Osteocyte (in vitro differentiated cells): ENCODE data around the gene SHC1. TPM values are rescaled to one million over a fixed set of nuclear protein-coding genes. Genes with fewer than 3 reads are reported as not detected.

Source experiments
- DNase-seq: peaks from one replicate; pipeline ENCODE4 v3.0.0; 2021; ENCODE audit warnings: mixed read lengths; ENCODE audit not compliant: unreplicated experiment; ENCODE audit errors: extremely low spot score
- H3K27ac Mint-ChIP-seq: one replicate; pipeline ENCODE4 v1.8.0; 2021; ENCODE audit warnings: mild to moderate bottlenecking, mixed read lengths; ENCODE audit not compliant: unreplicated experiment
- H3K27me3 Mint-ChIP-seq: one replicate; pipeline ENCODE4 v1.8.0; 2021; ENCODE audit warnings: mixed read lengths; ENCODE audit not compliant: unreplicated experiment
- H3K36me3 Mint-ChIP-seq: one replicate; pipeline ENCODE4 v1.8.0; 2021; ENCODE audit warnings: mixed read lengths; ENCODE audit not compliant: unreplicated experiment
- H3K4me1 Mint-ChIP-seq: one replicate; pipeline ENCODE4 v1.8.0; 2021; ENCODE audit warnings: mixed read lengths; ENCODE audit not compliant: unreplicated experiment
- H3K4me3 Mint-ChIP-seq: one replicate; pipeline ENCODE4 v1.8.0; 2021; ENCODE audit warnings: mild to moderate bottlenecking, moderate library complexity, mixed read lengths; ENCODE audit not compliant: unreplicated experiment
- H3K9me3 Mint-ChIP-seq: one replicate; pipeline ENCODE4 v1.8.0; 2021; ENCODE audit warnings: mixed read lengths; ENCODE audit not compliant: unreplicated experiment
- total RNA-seq: library from RNA; stranded (reverse); gene quantifications from 2 replicates; pipeline ENCODE4 v1.2.1, GENCODE V29; 2021
- TF ChIP-seq, protein P1 (sequence below): fragments of 200-600 bp; sonication (generic); IDR thresholded peaks from 2 replicates; pipeline ENCODE4 v1.5.0; 2021; ENCODE audit warnings: antibody characterized with exemption, mild to moderate bottlenecking, moderate library complexity

The SHC1 gene
- total RNA-seq, 1 donor from 2014 or later = 239 TPM

DNA sequence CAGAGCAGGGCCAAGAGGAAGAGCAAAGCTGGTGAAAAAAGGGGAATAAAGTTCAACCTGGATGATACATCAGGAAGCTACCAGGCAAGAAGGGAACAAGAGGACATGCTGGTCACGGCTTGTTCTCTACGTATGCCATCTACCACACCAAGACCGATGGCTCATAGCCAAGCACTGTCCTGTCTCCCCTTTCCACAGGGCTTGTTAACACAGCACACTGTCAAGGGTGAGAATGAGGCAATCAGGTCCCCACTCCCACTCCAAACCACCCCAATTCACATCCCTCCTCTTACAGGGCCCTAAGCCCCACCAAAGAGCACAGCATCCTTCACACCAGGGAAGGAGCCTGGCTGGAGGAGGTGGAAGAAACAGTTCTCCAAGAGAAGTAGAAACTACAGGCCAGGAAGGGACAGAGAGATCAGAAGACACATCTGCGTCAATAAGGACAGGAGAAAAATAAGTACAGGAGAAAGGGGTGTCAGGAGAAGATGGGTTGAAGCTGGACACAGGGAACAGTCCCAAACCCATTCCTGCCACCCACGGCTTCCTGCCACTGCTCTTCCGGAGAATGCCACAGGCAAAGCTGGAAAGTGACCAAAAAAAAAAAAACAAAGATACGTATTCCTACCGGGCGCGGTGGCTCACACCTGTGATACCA, 923 bp upstream of the SHC1 start:
- Mint-ChIP-seq H3K36me3 (peaks cover 7% of the 10 kb centered on the region), H3K27me3 (no peaks in the 10 kb centered on the region), H3K4me3 (no peak overlapping the region), H3K9me3 (no peaks in the 10 kb centered on the region), H3K27ac (no peak overlapping the region), H3K4me1 (peaks cover 45% of the 10 kb centered on the region)
- TF ChIP-seq, protein P1, sequence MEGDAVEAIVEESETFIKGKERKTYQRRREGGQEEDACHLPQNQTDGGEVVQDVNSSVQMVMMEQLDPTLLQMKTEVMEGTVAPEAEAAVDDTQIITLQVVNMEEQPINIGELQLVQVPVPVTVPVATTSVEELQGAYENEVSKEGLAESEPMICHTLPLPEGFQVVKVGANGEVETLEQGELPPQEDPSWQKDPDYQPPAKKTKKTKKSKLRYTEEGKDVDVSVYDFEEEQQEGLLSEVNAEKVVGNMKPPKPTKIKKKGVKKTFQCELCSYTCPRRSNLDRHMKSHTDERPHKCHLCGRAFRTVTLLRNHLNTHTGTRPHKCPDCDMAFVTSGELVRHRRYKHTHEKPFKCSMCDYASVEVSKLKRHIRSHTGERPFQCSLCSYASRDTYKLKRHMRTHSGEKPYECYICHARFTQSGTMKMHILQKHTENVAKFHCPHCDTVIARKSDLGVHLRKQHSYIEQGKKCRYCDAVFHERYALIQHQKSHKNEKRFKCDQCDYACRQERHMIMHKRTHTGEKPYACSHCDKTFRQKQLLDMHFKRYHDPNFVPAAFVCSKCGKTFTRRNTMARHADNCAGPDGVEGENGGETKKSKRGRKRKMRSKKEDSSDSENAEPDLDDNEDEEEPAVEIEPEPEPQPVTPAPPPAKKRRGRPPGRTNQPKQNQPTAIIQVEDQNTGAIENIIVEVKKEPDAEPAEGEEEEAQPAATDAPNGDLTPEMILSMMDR = no peak
- DNase-seq = no peak

DNA sequence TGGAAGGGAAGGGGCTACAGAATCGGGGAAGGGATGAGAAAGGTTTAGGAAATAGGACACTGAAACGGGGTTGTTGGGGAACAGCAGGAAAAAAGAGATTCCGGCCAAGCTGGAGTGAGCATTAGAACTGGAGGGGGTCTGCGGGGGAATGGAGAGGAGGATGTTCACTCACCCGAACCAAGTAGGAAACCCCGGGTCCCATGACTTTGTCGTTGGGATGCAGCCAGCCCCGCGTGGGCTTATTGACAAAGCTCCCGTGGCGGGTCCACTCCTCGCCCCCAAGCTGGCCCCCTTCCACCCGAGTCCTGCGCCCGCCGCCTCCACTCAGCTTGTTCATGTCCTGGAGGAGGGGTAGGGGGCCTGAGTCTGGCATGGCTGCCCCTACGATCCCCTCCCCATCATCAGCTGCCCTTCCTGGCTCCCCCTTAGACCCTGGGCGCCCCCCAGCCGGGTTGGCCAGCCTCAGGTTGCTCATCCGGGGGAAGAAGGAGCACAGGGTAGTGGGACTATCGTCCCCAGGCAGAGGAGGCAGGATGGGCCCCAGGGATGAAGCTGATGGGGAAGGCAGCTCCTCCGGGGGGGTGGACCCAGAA, 591 bp downstream of the SHC1 start:
- H3K9me3 Mint-ChIP-seq = no peaks in the 10 kb centered on the region
- H3K36me3 Mint-ChIP-seq = peaks cover 13% of the 10 kb centered on the region
- no peaks in the 10 kb centered on the region for H3K27me3 Mint-ChIP-seq
- peaks cover 47% of the 10 kb centered on the region for H3K4me1 Mint-ChIP-seq
- H3K27ac Mint-ChIP-seq = no peak overlapping the region
- TF ChIP-seq, protein P1 = no peak
- DNase-seq = no peak
- no peak overlapping the region for H3K4me3 Mint-ChIP-seq

GRCh38 chr1:154969246-154969645, 1.3 kb downstream of the SHC1 start:
- TF ChIP-seq, protein P1 = no peak
- H3K27me3 Mint-ChIP-seq = no peaks in the 10 kb centered on the region
- no peaks in the 10 kb centered on the region for H3K9me3 Mint-ChIP-seq
- H3K27ac Mint-ChIP-seq = no peak overlapping the region
- DNase-seq = no peak
- H3K4me1 Mint-ChIP-seq = peaks cover 47% of the 10 kb centered on the region
- H3K4me3 Mint-ChIP-seq = no peak overlapping the region
- peaks cover 16% of the 10 kb centered on the region for H3K36me3 Mint-ChIP-seq

- H3K27ac Mint-ChIP-seq = no peak overlapping the region
- peaks cover 49% of the 10 kb centered on the region for H3K4me1 Mint-ChIP-seq
- peaks cover 20% of the 10 kb centered on the region for H3K36me3 Mint-ChIP-seq
- TF ChIP-seq, protein P1 = no peak
- no peak overlapping the region for H3K4me3 Mint-ChIP-seq
- no peaks in the 10 kb centered on the region for H3K27me3 Mint-ChIP-seq
- no peaks in the 10 kb centered on the region for H3K9me3 Mint-ChIP-seq
- no peak for DNase-seq
These were observed 1.8 kb downstream of the SHC1 start for GRCh38 chr1:154968731-154969130.

GRCh38 chr1:154967331-154967950, 3.1 kb downstream of the SHC1 start:
- no peaks in the 10 kb centered on the region for H3K27me3 Mint-ChIP-seq
- H3K27ac Mint-ChIP-seq = no peak overlapping the region
- H3K4me3 Mint-ChIP-seq = no peak overlapping the region
- no peaks in the 10 kb centered on the region for H3K9me3 Mint-ChIP-seq
- TF ChIP-seq, protein P1 = no peak
- H3K4me1 Mint-ChIP-seq = peaks cover 51% of the 10 kb centered on the region
- DNase-seq = no peak
- H3K36me3 Mint-ChIP-seq = peaks cover 21% of the 10 kb centered on the region
